Neural cell (in vitro differentiated cells): Measurements from ENCODE around the gene SLC10A4. TPM values are rescaled to one million over a fixed set of nuclear protein-coding genes. Genes with fewer than 3 reads are reported as not detected.

Source experiments
- H2AFZ ChIP-seq: fragments of 200-600, 300-800 bp; sonication (generic), shearing (Covaris generic); 2 replicates; pipeline ENCODE4 v1.6.0; 2014; ENCODE audit warnings: low read depth, mild to moderate bottlenecking, antibody characterized with exemption, low read length, moderate library complexity
- H3F3A ChIP-seq: fragments of 200-600 bp; shearing (Covaris generic); 2 replicates; pipeline ENCODE4 v1.6.1; 2016; ENCODE audit warnings: mild to moderate bottlenecking, moderate library complexity, mixed read lengths, antibody characterized with exemption, low read length; ENCODE audit not compliant: insufficient read depth, poor library complexity, severe bottlenecking
- H3K27ac ChIP-seq: fragments of 200-600, 300-800 bp; sonication (generic), shearing (Covaris generic); 2 replicates; pipeline ENCODE4 v1.5.1; 2014; ENCODE audit warnings: mild to moderate bottlenecking, low read length, moderate library complexity
- H3K27me3 ChIP-seq: fragments of 300-800, 200-600 bp; sonication (generic), shearing (Covaris generic); 2 replicates; pipeline ENCODE4 v1.6.0; 2014; ENCODE audit warnings: mild to moderate bottlenecking, low read depth, low read length, moderate library complexity; ENCODE audit not compliant: insufficient read depth
- H3K36me3 ChIP-seq: fragments of 300-800, 200-600 bp; sonication (generic), shearing (Covaris generic); 2 replicates; pipeline ENCODE4 v1.5.1; 2014; ENCODE audit warnings: mild to moderate bottlenecking, antibody characterized with exemption, low read length, moderate library complexity; ENCODE audit not compliant: insufficient read depth
- H3K4me2 ChIP-seq: fragments of 300-800, 200-600 bp; sonication (generic), shearing (Covaris generic); 2 replicates; pipeline ENCODE4 v1.6.0; 2014; ENCODE audit warnings: mild to moderate bottlenecking, low read length
- H3K4me3 ChIP-seq: fragments of 300-800, 200-600 bp; sonication (generic), shearing (Covaris generic); 2 replicates; pipeline ENCODE4 v1.5.1; 2014; ENCODE audit warnings: mild to moderate bottlenecking, low read length, moderate library complexity
- H3K79me2 ChIP-seq: fragments of 200-600 bp; shearing (Covaris generic); replicated peaks from 2 replicates; pipeline ENCODE4 v1.6.0; 2014; ENCODE audit warnings: mild to moderate bottlenecking, low read length, moderate library complexity; ENCODE audit not compliant: insufficient read depth
- H3K9ac ChIP-seq: fragments of 300-800, 200-600 bp; sonication (generic), shearing (Covaris generic); 2 replicates; pipeline ENCODE4 v1.6.1; 2016; ENCODE audit warnings: mild to moderate bottlenecking, low read length, mixed read lengths
- H3K9me2 ChIP-seq: fragments of 200-600 bp; shearing (Covaris generic); 2 replicates; pipeline ENCODE4 v1.6.1; 2016; ENCODE audit warnings: mild to moderate bottlenecking, low read length, mixed read lengths; ENCODE audit not compliant: insufficient read depth
- H3K9me3 ChIP-seq: fragments of 200-600, 300-800 bp; sonication (generic), shearing (Covaris generic); 2 replicates; pipeline ENCODE4 v1.6.1; 2016; ENCODE audit warnings: mild to moderate bottlenecking, mixed run types, low read length, moderate library complexity, mixed read lengths
- H4K20me1 ChIP-seq: fragments of 200-600 bp; shearing (Covaris generic); 2 replicates; pipeline ENCODE4 v1.6.1; 2016; ENCODE audit warnings: mild to moderate bottlenecking, mixed run types; ENCODE audit not compliant: insufficient read depth
- EP300 ChIP-seq: fragments of 450-650 bp; conservative IDR thresholded peaks from 2 replicates; pipeline ENCODE4 v1.6.1; 2014; ENCODE audit warnings: antibody characterized with exemption, mild to moderate bottlenecking, moderate library complexity; ENCODE audit not compliant: poor library complexity, severe bottlenecking
- EZH2 ChIP-seq: fragments of 200-600, 300-800 bp; shearing (Covaris generic), sonication (generic); IDR thresholded peaks from 2 replicates; pipeline ENCODE4 v1.6.1; 2014; ENCODE audit warnings: antibody characterized with exemption, low read length, borderline replicate concordance, mild to moderate bottlenecking; ENCODE audit not compliant: insufficient read depth, poor library complexity, severe bottlenecking
- MXI1 ChIP-seq: fragments of 450-650 bp; conservative IDR thresholded peaks from 2 replicates; pipeline ENCODE4 v1.6.1; 2014; ENCODE audit warnings: antibody characterized with exemption, mild to moderate bottlenecking; ENCODE audit not compliant: poor library complexity, severe bottlenecking
- POLR2AphosphoS5 ChIP-seq: IDR thresholded peaks from 2 replicates; pipeline ENCODE4 v1.6.1; 2012
- RAD21 ChIP-seq: fragments of 450-650 bp; conservative IDR thresholded peaks from 2 replicates; pipeline ENCODE4 v1.6.1; 2014; ENCODE audit warnings: antibody characterized with exemption, mild to moderate bottlenecking, moderate library complexity
- SMC3 ChIP-seq: fragments of 450-650 bp; conservative IDR thresholded peaks from 2 replicates; pipeline ENCODE4 v1.6.1; 2014; ENCODE audit warnings: antibody characterized with exemption, mild to moderate bottlenecking, moderate library complexity; ENCODE audit not compliant: poor library complexity
- TAF1 ChIP-seq: IDR thresholded peaks from 2 replicates; pipeline ENCODE4 v1.6.1; 2012; ENCODE audit warnings: low read depth
- polyA plus RNA-seq: library from polyadenylated mRNA; depleted of rRNA; stranded (reverse); fragments of >200 nt; gene quantifications from 2 replicates; pipeline ENCODE4 v1.2.3, GENCODE V29; 2014
- TF ChIP-seq, protein P1 (sequence below): IDR thresholded peaks from 2 replicates; pipeline ENCODE4 v1.6.1; 2012; ENCODE audit warnings: borderline replicate concordance
- TF ChIP-seq, protein P2 (sequence below): fragments of 450-650 bp; IDR thresholded peaks from 2 replicates; pipeline ENCODE4 v1.5.1; 2014; ENCODE audit warnings: antibody characterized with exemption, mild to moderate bottlenecking, moderate library complexity; ENCODE audit not compliant: poor library complexity, severe bottlenecking

Gene SLC10A4
- polyA plus RNA-seq, 1 donor from 2014 or later = 14.5 TPM

GRCh38 chr4:48499551-48500066 lies 16.5 kb downstream of the SLC10A4 start:
- Histone ChIP-seq H3K9me3 (no peaks in the 10 kb centered on the region), H3F3A (no peaks in the 10 kb centered on the region), H3K79me2 (no peaks in the 10 kb centered on the region), H3K4me3 (no peak overlapping the region), H3K9ac (no peak overlapping the region), H2AFZ (no peak overlapping the region), H3K27ac (no peak overlapping the region), H3K27me3 (no peaks in the 10 kb centered on the region), H3K9me2 (no peaks in the 10 kb centered on the region), H3K36me3 (peaks cover 9% of the 10 kb centered on the region), H4K20me1 (no peaks in the 10 kb centered on the region), H3K4me2 (no peak overlapping the region)
- TF ChIP-seq TAF1 (no peak), EZH2 (no peak), POLR2AphosphoS5 (no peak), EP300 (no peak), RAD21 (no peak), MXI1 (no peak), SMC3 (no peak)
- TF ChIP-seq, protein P1, sequence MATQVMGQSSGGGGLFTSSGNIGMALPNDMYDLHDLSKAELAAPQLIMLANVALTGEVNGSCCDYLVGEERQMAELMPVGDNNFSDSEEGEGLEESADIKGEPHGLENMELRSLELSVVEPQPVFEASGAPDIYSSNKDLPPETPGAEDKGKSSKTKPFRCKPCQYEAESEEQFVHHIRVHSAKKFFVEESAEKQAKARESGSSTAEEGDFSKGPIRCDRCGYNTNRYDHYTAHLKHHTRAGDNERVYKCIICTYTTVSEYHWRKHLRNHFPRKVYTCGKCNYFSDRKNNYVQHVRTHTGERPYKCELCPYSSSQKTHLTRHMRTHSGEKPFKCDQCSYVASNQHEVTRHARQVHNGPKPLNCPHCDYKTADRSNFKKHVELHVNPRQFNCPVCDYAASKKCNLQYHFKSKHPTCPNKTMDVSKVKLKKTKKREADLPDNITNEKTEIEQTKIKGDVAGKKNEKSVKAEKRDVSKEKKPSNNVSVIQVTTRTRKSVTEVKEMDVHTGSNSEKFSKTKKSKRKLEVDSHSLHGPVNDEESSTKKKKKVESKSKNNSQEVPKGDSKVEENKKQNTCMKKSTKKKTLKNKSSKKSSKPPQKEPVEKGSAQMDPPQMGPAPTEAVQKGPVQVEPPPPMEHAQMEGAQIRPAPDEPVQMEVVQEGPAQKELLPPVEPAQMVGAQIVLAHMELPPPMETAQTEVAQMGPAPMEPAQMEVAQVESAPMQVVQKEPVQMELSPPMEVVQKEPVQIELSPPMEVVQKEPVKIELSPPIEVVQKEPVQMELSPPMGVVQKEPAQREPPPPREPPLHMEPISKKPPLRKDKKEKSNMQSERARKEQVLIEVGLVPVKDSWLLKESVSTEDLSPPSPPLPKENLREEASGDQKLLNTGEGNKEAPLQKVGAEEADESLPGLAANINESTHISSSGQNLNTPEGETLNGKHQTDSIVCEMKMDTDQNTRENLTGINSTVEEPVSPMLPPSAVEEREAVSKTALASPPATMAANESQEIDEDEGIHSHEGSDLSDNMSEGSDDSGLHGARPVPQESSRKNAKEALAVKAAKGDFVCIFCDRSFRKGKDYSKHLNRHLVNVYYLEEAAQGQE = no peak
- TF ChIP-seq, protein P2, sequence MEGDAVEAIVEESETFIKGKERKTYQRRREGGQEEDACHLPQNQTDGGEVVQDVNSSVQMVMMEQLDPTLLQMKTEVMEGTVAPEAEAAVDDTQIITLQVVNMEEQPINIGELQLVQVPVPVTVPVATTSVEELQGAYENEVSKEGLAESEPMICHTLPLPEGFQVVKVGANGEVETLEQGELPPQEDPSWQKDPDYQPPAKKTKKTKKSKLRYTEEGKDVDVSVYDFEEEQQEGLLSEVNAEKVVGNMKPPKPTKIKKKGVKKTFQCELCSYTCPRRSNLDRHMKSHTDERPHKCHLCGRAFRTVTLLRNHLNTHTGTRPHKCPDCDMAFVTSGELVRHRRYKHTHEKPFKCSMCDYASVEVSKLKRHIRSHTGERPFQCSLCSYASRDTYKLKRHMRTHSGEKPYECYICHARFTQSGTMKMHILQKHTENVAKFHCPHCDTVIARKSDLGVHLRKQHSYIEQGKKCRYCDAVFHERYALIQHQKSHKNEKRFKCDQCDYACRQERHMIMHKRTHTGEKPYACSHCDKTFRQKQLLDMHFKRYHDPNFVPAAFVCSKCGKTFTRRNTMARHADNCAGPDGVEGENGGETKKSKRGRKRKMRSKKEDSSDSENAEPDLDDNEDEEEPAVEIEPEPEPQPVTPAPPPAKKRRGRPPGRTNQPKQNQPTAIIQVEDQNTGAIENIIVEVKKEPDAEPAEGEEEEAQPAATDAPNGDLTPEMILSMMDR = no peak

- Histone ChIP-seq H3K9ac (no peak overlapping the region), H3K36me3 (peaks cover 9% of the 10 kb centered on the region), H3K9me2 (no peaks in the 10 kb centered on the region), H3K27me3 (no peaks in the 10 kb centered on the region), H4K20me1 (no peaks in the 10 kb centered on the region), H3K9me3 (no peaks in the 10 kb centered on the region), H2AFZ (no peak overlapping the region), H3K79me2 (no peaks in the 10 kb centered on the region), H3F3A (no peaks in the 10 kb centered on the region), H3K4me2 (no peak overlapping the region), H3K4me3 (no peak overlapping the region), H3K27ac (no peak overlapping the region)
- TF ChIP-seq RAD21 (no peak), EZH2 (no peak), POLR2AphosphoS5 (no peak), EP300 (no peak), MXI1 (no peak), SMC3 (no peak), TAF1 (no peak)
- TF ChIP-seq, protein P1 = no peak
- TF ChIP-seq, protein P2 = no peak
Measured at GRCh38 chr4:48503233-48504025, 20.3 kb downstream of the SLC10A4 start.
